HG03521 (cell line): ENCODE results near the gene CPA1.

Experiments used
- ATAC-seq: cut with Tn5 transposase; IDR thresholded peaks from one replicate; pipeline ENCODE4 v1.9.1; 2021; ENCODE audit warnings: mild to moderate bottlenecking, moderate library complexity; ENCODE audit not compliant: unreplicated experiment

Gene CPA1

DNA sequence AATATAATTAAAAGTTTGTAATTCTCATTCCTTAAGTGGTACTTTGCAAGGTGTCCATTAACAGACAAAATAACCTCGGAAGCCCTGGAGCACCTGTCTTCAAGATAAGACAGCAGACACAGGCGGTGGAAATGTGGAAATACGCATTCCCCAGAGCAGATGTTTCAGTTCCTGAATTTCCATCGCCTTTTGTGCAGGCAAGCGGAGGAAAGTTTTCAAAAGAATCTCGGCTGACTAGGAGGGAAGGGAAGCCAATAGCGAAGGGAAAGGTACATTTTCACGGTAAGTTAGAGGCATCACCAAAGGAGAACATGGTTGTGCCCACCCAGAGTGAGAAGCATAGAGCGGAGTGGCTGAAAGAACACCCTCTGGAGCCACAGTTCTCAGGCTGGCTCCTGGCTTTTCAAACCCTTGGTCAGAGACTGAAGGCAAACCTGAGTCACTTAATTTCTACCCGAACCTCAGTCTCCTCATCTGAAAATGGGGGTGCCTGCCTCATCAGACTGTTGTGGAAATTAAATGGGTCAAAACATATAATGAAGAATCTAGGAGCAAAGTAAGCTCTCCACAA is 13.6 kb downstream of the CPA1 start:
- ATAC-seq, result no peak

DNA sequence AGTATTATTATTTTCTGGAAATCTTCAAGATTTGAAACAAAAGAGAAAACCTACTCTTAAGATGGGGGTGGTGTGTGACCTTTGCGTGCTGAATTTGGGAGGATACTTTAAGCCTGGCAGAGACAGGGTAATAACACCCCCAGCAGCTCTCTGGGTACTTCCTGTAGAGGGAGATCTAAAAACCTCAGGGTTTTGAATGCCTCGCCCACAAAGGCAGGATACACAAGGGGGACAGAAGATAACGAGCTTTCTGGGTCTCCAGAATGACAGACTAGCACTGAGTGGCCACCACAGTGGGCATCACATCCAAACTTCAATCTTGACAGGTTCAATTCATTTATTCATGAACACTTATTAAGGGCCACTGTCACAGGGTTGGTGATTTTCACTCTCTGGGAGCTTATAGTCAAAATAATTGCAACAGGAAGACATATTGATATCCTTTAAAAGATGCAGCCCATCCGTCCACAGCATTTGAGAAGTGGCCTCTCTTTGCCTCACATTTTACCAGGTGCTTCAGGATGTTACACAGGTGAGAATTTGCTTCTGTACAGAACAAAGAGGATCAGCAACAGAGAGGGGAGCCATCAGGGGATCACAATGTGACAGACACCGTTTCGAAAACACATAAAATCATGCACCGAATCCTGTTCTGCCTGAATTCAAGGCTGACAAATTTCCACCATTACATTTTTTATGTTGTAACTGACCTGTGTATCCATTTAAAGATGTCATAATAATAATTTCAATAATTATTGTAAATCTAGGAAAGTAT is 14.3 kb downstream of the CPA1 start:
- no peak for ATAC-seq

DNA sequence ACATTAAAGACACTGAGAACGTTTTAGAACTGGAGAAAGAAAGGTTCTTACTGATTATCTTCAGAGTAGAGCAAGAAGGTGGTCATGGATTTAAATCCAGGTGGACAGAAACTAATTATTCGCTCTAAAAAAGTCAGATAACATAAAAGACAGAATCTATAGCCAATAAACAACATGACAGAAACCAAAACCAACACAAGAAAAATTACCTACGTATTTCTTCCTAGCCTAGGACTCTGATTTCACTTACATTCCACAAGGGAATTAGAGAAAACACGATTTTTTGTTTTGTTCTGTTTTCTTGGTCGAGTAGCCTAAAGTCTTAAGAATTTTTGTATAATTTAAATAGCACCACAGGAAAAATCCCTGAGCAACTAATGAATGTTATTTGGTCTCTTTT is 15.1 kb downstream of the CPA1 start:
- ATAC-seq, result no peak

DNA sequence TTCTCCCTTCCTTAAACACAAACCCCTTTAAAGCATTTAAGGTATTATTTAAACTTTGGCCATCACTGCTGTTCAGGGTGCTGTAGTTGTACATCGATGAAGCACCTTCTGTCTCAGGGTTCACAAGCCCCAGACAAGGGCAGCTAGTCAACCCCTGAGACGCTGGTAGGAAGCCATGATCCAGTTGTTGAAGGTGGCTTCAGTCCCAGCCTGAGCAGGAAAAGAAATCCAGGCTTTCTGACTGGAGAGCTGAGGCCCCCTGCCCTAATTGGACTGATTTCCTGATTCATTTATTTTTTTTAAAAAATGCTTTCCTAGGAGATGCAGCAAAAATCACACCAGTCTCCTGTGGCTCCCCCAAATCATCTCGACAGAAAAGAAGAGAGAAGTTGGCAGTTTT is 15.8 kb downstream of the CPA1 start:
- no peak for ATAC-seq

DNA sequence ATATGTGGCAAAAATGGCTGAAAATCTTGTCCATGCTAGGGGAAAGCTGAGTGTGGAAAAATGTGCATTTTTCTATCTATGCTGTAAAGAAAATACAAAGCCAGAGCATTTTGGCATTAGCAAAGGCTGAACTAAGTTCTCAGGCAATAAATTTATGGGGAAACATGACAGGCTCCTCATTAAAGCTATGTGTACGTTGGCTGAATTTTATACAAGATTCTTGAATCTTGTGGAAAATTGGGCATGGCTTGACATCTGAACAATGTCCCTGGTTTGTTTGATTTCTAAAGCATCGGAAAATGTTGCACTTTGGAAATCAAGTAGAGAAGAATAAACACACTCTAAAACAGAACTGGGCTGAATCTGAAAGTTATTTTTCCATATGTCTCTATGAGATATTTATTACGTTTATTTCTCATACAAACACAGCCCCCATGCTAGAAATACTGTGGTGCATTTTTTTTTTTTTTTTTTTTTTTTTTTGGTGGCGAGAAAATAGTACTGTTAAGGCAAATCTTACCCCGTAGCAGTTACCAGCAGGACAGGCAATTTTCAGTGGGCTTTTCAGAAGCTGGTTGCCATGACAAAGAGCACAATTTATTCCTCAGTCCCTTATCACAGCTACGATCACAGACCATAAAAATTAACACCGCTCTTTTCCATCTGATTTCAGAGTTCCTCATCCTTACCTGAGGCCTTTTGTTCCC is 16.9 kb downstream of the CPA1 start:
- ATAC-seq, result no peak

DNA sequence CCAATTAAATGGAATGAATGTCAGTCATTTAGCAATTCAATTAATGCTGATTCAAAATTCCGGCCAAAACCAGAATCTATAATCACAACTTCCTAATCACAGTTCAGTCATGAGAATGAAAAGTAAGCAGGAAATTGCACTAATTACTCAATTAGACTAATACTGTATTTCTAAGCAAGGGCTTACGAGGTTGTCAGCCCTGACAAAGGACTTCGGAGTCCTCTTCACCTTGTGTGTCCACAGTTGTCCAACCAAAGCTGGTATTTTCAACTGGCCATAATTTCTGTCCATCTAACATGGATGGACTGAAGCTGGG is 17.4 kb downstream of the CPA1 start:
- ATAC-seq, result no peak

DNA sequence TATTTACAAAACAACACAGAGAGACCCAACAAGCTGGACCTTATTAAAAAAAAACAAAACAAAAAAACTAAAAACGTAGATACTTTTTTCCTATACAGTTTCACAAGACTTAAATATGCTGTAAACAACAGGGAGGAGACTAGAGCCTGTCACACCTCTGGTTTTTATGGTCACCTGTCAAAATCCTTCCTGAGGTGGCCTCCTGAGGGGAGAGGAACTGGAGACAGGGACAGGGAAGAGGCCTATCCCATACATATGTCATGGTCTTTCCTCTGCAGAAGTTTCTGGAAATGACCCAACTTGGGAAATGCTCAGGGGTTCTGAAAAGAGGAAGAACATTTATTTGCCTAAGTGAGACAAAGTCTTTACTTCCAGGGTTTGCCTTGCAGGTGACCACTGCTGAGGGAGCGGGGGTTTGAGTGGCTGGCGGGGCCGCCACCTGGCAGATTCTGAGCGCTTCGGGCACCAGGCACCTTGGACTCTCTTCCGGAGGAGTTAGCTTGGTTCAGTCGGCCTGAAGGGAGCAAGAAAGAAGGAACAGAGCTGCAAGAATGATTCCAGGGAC is 18.3 kb downstream of the CPA1 start:
- ATAC-seq, result no peak

DNA sequence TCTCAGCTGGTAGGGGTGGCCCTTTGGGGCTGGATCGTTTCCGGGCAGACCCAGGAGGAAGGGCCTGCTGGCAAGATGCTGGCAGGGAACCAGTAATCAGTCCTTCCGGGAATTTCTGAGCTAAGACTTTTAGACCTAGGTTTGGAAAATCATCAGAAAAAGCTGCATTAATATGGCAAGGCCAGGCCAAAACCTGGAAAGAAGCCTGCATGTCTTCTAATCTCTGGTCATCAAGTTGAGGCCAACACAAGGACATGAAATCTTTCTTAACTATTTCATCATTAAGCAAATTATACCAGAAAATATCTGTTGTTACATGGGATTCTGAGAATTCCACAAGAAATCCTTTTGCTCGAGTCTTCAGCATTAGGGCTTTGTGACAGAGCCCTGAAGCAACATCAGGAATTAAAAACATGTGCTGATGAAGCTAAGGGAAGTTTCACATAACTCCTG is 19.9 kb downstream of the CPA1 start:
- ATAC-seq, result no peak

DNA sequence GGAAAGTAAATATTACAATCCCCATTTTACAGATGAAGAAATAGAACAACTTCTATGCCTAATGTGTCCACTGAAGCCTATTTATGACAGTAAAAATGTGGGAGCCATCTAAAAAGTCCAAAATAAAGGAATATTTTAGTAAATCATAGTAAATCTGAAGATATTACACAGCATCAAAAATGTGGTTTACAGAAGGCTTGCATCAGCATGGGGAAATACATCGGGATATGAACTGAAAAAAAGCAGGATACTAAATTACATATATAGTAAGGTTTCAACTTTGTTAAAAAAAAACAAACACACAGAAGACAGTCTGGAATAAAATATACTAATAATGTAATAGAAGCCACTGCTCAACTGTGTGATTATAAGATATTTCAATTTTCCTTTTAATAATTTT is 20.8 kb downstream of the CPA1 start:
- ATAC-seq, result no peak

DNA sequence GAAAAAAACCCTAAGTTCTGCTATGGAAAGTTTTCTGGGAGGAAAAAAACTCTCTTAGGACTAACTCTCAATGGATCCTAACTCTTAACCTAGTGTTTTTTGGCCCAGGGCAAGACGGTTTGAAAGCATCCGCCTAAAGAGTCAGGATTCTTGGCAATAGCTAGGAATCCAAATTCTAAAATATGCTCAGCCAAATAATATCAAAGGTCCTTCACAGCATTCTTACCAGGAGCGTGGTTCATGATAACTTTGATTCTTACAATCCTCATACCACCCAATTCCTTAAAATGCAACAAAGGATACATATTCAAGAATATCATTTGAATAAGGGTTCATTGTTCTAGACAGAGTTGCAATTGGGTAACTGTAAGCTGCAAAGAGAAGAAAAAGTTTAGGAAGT is 21.3 kb downstream of the CPA1 start:
- ATAC-seq, result no peak

DNA sequence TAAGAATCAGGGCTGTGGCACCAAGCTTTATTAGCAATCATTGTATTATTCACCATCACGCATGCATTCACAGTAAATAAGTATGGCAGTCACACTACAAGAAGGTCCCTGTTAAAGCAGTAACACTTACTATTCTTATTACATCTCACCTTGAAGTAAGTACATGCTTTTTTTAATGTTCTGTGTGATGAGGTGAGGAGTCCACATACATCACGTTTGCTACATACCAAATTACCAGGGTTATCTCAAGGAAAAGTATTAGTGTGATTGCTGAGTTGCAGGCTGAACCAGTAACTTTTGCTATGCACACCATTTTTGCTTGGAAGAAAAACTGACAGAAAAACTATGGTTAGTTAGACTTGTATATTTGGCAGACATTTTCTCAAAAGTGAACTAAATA is 24.7 kb downstream of the CPA1 start:
- ATAC-seq, result no peak

DNA sequence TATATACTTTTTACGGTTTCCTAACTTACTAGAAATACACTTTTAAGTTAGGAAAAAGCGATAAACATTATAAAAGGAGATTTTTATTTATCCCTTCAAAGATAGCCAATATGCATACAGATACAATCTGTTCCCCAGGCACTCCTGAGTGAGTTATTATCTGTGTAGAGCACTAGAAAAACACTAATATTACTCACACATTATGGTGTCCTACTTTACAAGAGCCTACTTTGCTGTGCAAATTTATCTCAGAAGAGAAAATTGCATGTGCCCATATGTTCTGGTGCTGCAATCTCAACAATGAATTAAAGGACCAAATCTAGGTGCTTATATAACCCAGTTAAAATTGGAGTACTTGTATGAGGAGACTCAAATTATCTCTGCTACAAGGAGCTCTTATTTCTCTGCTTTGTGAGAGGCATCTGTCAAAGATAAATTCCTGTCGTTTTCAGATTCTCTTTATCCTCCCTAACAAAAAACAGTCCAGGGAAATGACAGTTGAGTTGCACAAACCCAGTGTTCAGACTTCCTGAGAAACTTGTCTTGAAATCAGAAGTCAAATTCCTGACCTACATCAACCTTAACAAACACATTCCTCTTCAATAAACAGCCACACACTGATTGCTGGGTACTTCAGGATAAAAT is 28.9 kb downstream of the CPA1 start:
- no peak for ATAC-seq

DNA sequence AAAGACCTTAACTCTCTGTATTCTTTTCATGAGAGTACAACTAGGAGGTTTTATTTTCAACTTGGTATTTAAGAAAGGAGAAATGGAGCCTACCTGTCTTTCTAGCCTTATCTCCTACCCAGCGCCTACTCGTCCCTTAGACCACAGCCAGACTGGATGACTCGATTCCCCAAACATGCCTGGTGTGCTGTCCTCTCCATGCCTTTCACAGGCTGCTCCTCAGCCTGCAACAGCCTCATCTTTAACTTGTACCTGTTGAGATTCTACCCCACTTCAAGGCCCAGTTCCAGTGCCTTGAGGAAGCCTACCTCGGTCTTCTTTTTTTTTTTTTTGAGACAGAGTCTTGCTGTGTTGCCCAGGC is 29.4 kb downstream of the CPA1 start:
- ATAC-seq, result no peak

DNA sequence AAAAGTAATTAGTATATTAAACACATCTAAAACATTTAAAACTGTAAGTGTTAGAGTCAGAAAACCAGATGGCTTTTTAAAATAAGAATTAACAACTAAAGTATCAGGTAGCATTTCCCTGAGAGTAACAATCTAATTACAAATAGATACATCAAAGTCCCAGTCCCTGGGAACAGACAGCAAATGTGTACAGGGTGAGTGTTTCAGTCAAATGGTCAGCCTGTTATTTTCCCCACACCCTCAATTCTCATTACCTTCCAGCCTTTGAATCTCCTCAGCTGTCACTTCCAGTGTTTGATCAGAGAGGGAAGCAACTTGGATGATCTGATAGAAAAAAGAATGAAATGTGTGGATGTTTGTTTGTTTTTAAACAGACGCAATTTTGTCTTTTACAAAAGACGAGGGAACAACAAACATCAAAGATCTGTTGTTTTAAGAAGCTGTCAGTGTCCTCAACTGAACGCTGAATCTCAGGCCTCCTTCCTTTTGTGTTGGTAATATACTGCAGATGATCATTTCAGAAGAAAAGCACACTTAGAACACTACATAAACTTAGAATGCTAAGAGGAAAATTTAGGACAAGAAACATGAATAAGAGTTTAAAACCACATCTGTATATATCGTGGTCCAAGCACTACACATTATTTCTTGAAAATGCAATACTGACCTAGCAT is 30.7 kb downstream of the CPA1 start:
- ATAC-seq, result no peak

DNA sequence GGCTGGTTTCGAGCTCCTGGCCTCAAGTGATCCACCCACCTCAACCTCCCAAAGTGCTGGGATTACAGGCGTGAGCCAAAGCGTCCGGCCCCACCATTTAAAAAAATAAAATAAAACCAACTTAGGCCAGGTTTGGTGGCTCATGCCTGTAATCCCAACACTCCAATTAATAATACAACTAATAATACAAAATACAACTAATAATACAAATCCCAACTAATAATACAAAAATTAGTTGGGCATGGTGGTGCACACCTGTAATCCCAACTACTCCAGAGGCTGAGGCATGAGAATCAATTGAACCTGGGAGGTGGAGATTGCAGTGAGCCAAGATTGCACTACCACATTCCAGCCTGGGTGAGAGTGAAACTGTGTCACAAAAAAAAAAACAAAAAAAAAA is 32.9 kb downstream of the CPA1 start:
- no peak for ATAC-seq

DNA sequence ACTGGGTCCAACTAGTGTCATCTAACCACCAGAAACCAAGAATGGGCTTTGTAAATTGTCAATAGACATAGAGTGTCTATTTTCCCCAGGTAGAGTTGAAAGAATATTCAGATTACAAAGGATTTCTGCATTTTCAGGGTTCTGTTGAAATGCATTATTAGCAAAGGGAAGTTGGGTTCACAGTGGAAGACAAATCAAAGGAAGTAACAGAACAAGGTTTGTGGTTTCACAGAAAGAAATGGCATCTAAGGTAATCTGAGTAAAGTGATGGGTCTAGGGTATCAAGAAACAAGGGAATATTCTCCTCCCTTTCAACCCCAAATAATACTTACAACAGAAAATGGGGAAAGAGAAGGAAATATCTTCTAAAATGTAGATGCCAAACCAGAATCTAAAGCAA is 34.7 kb downstream of the CPA1 start:
- no peak for ATAC-seq

DNA sequence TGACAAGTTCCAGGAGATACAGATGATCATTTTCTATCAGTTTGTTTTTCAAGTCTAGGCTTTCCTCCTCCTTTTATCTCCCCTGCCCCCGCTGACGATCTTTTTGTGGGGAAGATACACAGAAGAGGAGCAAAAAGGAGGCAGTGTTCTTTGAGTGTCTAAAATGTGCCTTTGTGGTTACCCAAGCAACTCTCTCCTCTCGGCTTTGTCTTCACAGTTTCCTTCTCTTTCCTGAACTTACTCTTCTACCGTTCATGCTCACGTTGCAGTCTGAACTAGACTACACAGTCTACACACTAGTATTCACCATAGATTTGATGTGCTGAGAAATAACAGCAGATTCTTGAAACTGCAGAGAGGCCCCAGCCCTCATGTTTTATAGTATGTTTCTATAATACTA is 36.9 kb downstream of the CPA1 start:
- no peak for ATAC-seq

DNA sequence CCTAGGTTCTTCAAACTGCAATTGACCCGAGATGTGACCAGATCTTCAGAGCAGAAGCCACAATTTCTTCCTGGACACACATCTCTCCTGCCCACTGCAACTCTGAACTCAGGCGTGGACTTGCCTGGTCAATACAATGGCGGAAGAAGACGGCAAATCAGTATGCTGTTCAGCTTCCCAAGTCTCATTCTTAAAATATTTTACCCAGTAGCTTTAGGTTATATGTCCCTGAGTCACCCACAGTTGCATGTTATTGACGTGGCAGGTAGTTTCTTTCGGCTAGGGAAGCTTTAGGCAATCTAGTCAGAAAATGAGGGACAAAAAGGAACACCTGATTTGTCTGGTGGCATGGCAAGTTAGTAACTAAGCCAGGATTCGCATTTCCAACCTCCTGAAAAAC is 38.0 kb downstream of the CPA1 start:
- no peak for ATAC-seq

DNA sequence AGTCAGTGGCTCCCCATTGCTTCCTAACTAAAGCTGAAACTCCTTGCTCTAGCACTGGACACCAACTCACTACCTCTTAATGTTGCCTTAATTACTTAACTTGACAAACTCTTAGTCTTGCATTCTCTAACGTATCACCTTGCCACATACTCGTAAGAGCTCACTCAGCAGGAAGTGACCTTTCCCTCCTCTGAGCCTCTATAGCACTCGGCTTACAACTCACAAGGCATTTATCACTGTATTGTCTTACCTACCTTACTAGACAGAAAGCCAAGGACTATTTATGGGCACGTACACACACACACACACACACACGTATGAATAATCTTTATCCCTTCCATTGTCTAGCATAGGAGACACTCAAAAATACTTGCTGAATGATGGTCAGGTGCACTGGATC is 39.4 kb downstream of the CPA1 start:
- no peak for ATAC-seq

DNA sequence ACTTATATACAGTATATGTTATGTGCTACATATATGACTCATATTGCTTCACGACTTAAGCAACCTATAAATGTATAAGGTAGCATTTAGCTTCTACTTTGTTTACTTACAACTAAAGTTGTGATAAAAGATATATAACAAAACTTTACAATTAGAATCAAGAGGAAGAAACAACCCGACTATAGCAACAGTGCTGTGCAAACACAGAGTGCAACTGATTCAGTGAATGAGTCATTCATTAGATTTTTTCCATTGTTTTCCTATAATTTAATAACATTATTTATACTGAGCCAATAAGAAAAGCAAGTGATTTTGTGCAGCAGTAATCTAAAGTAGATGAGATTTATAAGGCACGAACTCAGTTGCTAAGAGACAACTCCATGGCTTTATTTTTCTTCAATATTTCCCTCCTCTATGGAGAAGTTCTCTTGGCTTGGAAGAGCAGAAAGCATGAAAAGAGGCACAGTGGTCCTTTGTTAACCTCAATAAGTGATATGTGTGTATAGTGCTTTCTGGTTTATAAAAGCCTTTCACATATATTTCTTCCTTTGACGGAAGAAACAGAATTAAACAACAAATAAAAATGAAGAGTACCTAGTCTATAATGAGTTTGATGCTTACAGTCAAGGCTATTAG is 40.8 kb downstream of the CPA1 start:
- ATAC-seq, result no peak

DNA sequence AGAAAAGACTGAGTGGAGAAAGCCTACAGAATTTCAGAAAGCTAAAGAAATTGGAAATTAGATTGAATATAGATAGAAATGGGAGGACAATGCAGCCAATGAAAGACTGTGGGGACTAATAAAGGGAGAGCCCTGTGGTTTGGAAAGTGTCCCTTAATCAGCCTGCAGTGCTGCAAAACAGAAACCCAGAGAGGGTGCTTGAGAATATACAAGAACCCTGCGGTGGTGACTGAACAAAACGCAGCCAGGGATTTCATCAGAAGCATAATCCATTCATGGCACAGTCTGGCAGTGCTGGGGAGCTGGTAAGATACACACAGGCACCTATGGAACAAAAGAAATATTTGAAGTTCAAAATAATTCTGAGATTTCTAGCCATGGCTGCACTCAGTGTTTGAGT is 41.4 kb downstream of the CPA1 start:
- no peak for ATAC-seq
